K562 (cell line): ENCODE measurements around the gene OXSM. TPM values are rescaled to one million over a fixed set of nuclear protein-coding genes. Genes with fewer than 3 reads are reported as not detected.
A peak's percentile ranks its signal among the peaks of the same experiment; 100 is the strongest.

Experiments
- GTF2F1 ChIP-seq: IDR thresholded peaks from 2 replicates; pipeline ENCODE4 v1.6.1; 2011; ENCODE audit warnings: low read depth, low read length, improper control_type of control experiment
- KLF13 ChIP-seq: fragments of 450-650 bp; IDR thresholded peaks from 2 replicates; pipeline ENCODE4 v1.6.1; 2016; ENCODE audit warnings: missing genetic modification characterization, low read depth, mild to moderate bottlenecking, missing compliant biosample characterization, moderate library complexity, borderline replicate concordance
- NCOA6 ChIP-seq: fragments of 450-650 bp; IDR thresholded peaks from 2 replicates; pipeline ENCODE4 v1.6.1; 2017; ENCODE audit warnings: mild to moderate bottlenecking
- POLR3G ChIP-seq: IDR thresholded peaks from 2 replicates; pipeline ENCODE4 v1.6.1; 2011; ENCODE audit not compliant: insufficient read length, insufficient replicate concordance; ENCODE audit errors: extremely low read depth
- RBM15 ChIP-seq: fragments of 200-400 bp; formaldehyde crosslinking; IDR thresholded peaks from 2 replicates; pipeline ENCODE4 v1.6.1; 2018; ENCODE audit warnings: mild to moderate bottlenecking, low read length, moderate library complexity; ENCODE audit not compliant: insufficient read depth
- SOX6 ChIP-seq: fragments of 450-650 bp; IDR thresholded peaks from 2 replicates; pipeline ENCODE4 v1.6.1; 2014; ENCODE audit warnings: mild to moderate bottlenecking
- TAF1 ChIP-seq: IDR thresholded peaks from 2 replicates; pipeline ENCODE4 v1.6.1; 2011; ENCODE audit warnings: mild to moderate bottlenecking, low read length, moderate library complexity; ENCODE audit not compliant: insufficient read depth, control insufficient read depth, severe bottlenecking; ENCODE audit errors: extremely low read depth
- TOE1 ChIP-seq, 2 experiments: fragments of 450-650 bp in 1 of 2; sonication (generic) in 1 of 2; formaldehyde crosslinking in 1 of 2; IDR thresholded peaks; 2 replicates each; pipeline versions ENCODE4 v1.7.1 to v1.8.0; 2016 to 2022; ENCODE audit warnings: borderline replicate concordance in 2 of 2, mild to moderate bottlenecking in 2 of 2, antibody characterized with exemption in 1 of 2, inconsistent platforms in 1 of 2, low read depth in 1 of 2, missing genetic modification reagents in 1 of 2, moderate library complexity in 1 of 2
- YBX1 ChIP-seq: fragments of 450-650 bp; IDR thresholded peaks from 2 replicates; pipeline ENCODE4 v1.7.1; 2016; ENCODE audit warnings: mild to moderate bottlenecking
- ZNF184 ChIP-seq: sonication (generic); formaldehyde crosslinking; IDR thresholded peaks from 2 replicates; pipeline ENCODE4 v1.5.0; 2020; ENCODE audit warnings: missing genetic modification reagents
- ZNF212 ChIP-seq: fragments of 450-650 bp; formaldehyde crosslinking; IDR thresholded peaks from 2 replicates; pipeline ENCODE4 v1.4.0; 2020; ENCODE audit warnings: mild to moderate bottlenecking
- polyA plus RNA-seq, 8 experiments: library from polyadenylated mRNA; depleted of rRNA in 4 of 8; stranded (reverse) in 5 of 8; unstranded in 3 of 8; fragments of >200 nt; fragmentation: Nextera tagmentation in 2 of 8; fragmentation: Illumina TruSeq in 1 of 8; extraction: Ambion mirVana in 2 of 8; extraction: Trizol in 1 of 8; gene quantifications; 2 replicates each; pipeline versions ENCODE4 v1.2.1 to v1.2.3, GENCODE V29; 2011 to 2014; ENCODE audit warnings: inconsistent platforms in 1 of 8, missing spikeins in 1 of 8
- total RNA-seq, 7 experiments: library from RNA; depleted of rRNA in 6 of 7; stranded (reverse); fragments of >200 nt in 6 of 7; fragmentation: Illumina TruSeq in 2 of 7; extraction: Trizol in 2 of 7; gene quantifications; 2 replicates each; pipeline versions ENCODE4 v1.2.1 to v1.2.3, GENCODE V29; 2011 to 2021; ENCODE audit warnings: low replicate concordance in 1 of 7
- TF ChIP-seq, protein P1 (sequence below): fragments of 250-450 bp; sonication (Bioruptor Pico); IDR thresholded peaks from 2 replicates; pipeline ENCODE4 v1.8.0; 2021; ENCODE audit warnings: moderate library complexity, mild to moderate bottlenecking, inconsistent platforms
- TF ChIP-seq, protein P2 (sequence below): fragments of 200-800 bp; sonication (Bioruptor generic); IDR thresholded peaks from 2 replicates; pipeline ENCODE4 v1.6.1; 2017; ENCODE audit warnings: missing genetic modification characterization, missing compliant biosample characterization
- TF ChIP-seq, protein P3 (sequence below): fragments of 150-350 bp; IDR thresholded peaks from 2 replicates; pipeline ENCODE4 v1.6.1; 2014; ENCODE audit warnings: low read depth, mild to moderate bottlenecking, low read length, borderline replicate concordance
- TF ChIP-seq, protein P4 (sequence below), 2 experiments: fragments of 450-650 bp; IDR thresholded peaks; 2 replicates each; pipeline ENCODE4 v1.6.1; 2018; ENCODE audit warnings: mild to moderate bottlenecking in 2 of 2, low read depth in 1 of 2; ENCODE audit not compliant: partially characterized antibody in 2 of 2

Gene OXSM
- total and polyA plus RNA-seq, 9 of the 15 experiments (the other 6 are each of a cell fraction or from before 2014, with no cell fraction given) = 24.0 to 107 (median 34.0) TPM

DNA sequence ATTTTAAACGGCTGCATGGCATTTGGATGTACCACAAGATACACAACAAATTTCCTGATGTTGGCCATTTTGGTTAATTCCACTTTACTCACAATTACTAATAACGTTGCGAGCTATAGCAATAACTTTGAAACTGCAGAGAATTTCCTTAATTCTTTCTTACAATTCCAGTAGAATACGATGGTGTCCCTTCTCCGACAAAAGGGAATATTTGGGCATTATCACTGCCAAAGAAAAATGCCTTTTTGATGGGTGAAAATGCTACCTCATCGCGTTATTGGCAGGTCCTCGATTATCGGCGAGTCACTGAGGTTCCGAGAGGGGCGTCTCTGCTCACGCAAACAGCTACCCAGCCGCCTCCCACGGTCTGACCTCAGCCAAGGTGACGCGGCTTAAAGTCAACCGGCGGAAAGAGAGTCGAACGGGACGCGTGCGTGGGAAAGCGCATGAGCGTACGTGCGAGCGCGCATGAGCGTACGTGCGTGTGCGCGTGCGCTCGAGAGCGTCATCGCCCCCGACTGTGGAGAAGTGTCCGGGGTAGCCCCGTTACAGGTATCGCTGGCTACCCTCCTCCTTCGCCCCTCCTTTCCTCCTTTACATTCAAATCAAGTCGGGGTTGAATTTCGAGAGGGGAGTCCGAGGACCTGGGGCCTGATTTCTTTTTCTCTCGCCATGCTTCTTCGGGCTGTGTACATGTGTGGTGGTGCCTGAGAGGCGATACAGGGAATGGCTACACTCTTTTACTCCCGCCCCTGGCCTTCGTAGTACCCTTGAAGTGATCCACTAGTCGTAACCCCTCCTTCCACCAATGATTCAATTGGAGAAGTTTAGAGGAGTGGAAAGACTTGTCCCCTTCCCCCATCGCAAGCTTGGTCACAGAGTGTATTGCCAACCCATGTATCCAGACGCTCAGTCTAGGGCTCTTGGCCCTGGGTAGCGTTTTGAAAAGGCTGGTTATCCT is at the start of gene OXSM (continued):
- TF ChIP-seq, protein P1, sequence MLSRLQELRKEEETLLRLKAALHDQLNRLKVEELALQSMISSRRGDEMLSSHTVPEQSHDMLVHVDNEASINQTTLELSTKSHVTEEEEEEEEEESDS (CRISPR knock-in tag) = no peak
- TF ChIP-seq TOE1 (IDR thresholded peaks at IDR 0.05; ENCODE audit: borderline replicate concordance) = 0 out of 2 replicates have a peak, but pooled peaks have one; percentile 31
- TF ChIP-seq TOE1 (CRISPR knock-in tag; IDR thresholded peaks at IDR 0.05; ENCODE audit: borderline replicate concordance, low read depth) = no peak
- no peak; the same call in 1 of the 2 replicates for TF ChIP-seq KLF13 (tag)
- TF ChIP-seq, protein P2, sequence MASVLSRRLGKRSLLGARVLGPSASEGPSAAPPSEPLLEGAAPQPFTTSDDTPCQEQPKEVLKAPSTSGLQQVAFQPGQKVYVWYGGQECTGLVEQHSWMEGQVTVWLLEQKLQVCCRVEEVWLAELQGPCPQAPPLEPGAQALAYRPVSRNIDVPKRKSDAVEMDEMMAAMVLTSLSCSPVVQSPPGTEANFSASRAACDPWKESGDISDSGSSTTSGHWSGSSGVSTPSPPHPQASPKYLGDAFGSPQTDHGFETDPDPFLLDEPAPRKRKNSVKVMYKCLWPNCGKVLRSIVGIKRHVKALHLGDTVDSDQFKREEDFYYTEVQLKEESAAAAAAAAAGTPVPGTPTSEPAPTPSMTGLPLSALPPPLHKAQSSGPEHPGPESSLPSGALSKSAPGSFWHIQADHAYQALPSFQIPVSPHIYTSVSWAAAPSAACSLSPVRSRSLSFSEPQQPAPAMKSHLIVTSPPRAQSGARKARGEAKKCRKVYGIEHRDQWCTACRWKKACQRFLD (CRISPR knock-in tag) = peak; percentile 91
- no peak for TF ChIP-seq ZNF212
- TF ChIP-seq TAF1 = peak; percentile 78
- TF ChIP-seq GTF2F1 = 0 out of 2 replicates have a peak, but pooled peaks have one; percentile 56
- peak; percentile 91 for TF ChIP-seq NCOA6
- TF ChIP-seq YBX1 = no peak
- TF ChIP-seq SOX6 = peak; percentile 74
- TF ChIP-seq RBM15 = no peak
- TF ChIP-seq POLR3G = no peak
- TF ChIP-seq ZNF184 (CRISPR knock-in tag) = no peak
- TF ChIP-seq, protein P3, sequence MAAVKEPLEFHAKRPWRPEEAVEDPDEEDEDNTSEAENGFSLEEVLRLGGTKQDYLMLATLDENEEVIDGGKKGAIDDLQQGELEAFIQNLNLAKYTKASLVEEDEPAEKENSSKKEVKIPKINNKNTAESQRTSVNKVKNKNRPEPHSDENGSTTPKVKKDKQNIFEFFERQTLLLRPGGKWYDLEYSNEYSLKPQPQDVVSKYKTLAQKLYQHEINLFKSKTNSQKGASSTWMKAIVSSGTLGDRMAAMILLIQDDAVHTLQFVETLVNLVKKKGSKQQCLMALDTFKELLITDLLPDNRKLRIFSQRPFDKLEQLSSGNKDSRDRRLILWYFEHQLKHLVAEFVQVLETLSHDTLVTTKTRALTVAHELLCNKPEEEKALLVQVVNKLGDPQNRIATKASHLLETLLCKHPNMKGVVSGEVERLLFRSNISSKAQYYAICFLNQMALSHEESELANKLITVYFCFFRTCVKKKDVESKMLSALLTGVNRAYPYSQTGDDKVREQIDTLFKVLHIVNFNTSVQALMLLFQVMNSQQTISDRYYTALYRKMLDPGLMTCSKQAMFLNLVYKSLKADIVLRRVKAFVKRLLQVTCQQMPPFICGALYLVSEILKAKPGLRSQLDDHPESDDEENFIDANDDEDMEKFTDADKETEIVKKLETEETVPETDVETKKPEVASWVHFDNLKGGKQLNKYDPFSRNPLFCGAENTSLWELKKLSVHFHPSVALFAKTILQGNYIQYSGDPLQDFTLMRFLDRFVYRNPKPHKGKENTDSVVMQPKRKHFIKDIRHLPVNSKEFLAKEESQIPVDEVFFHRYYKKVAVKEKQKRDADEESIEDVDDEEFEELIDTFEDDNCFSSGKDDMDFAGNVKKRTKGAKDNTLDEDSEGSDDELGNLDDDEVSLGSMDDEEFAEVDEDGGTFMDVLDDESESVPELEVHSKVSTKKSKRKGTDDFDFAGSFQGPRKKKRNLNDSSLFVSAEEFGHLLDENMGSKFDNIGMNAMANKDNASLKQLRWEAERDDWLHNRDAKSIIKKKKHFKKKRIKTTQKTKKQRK = no peak
- TF ChIP-seq, protein P4, sequence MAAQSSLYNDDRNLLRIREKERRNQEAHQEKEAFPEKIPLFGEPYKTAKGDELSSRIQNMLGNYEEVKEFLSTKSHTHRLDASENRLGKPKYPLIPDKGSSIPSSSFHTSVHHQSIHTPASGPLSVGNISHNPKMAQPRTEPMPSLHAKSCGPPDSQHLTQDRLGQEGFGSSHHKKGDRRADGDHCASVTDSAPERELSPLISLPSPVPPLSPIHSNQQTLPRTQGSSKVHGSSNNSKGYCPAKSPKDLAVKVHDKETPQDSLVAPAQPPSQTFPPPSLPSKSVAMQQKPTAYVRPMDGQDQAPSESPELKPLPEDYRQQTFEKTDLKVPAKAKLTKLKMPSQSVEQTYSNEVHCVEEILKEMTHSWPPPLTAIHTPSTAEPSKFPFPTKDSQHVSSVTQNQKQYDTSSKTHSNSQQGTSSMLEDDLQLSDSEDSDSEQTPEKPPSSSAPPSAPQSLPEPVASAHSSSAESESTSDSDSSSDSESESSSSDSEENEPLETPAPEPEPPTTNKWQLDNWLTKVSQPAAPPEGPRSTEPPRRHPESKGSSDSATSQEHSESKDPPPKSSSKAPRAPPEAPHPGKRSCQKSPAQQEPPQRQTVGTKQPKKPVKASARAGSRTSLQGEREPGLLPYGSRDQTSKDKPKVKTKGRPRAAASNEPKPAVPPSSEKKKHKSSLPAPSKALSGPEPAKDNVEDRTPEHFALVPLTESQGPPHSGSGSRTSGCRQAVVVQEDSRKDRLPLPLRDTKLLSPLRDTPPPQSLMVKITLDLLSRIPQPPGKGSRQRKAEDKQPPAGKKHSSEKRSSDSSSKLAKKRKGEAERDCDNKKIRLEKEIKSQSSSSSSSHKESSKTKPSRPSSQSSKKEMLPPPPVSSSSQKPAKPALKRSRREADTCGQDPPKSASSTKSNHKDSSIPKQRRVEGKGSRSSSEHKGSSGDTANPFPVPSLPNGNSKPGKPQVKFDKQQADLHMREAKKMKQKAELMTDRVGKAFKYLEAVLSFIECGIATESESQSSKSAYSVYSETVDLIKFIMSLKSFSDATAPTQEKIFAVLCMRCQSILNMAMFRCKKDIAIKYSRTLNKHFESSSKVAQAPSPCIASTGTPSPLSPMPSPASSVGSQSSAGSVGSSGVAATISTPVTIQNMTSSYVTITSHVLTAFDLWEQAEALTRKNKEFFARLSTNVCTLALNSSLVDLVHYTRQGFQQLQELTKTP (IDR thresholded peaks at IDR 0.05; ENCODE audit: low read depth in 1 of 2, partially characterized antibody in 2 of 2) = peak in 1 of 2 experiments; percentile 37
